Left ventricle myocardium inferior (tissue), 1 donor: ENCODE measurements around the gene DOP1B. TPM values are rescaled to one million over a fixed set of nuclear protein-coding genes. Genes with fewer than 3 reads are reported as not detected.

Experiments used
- DNase-seq: peaks from one replicate; pipeline ENCODE4 v3.0.0-alpha.2; 2020
- H3K27ac ChIP-seq: fragments of 200-600 bp; replicated peaks from 2 replicates; pipeline ENCODE4 v1.8.0; 2021
- H3K27me3 ChIP-seq: fragments of 200-600 bp; 2 replicates; pipeline ENCODE4 v1.8.0; 2021; ENCODE audit warnings: low read depth
- H3K36me3 ChIP-seq: fragments of 200-600 bp; 2 replicates; pipeline ENCODE4 v1.8.0; 2021
- H3K4me1 ChIP-seq: fragments of 200-600 bp; 2 replicates; pipeline ENCODE4 v1.8.0; 2021
- H3K4me3 ChIP-seq: fragments of 200-600 bp; 2 replicates; pipeline ENCODE4 v1.8.0; 2021; ENCODE audit warnings: mild to moderate bottlenecking, moderate library complexity
- H3K9me3 ChIP-seq: fragments of 200-600 bp; replicated peaks from 2 replicates; pipeline ENCODE4 v1.8.0; 2021
- CTCF ChIP-seq: fragments of 200-600 bp; IDR thresholded peaks from 2 replicates; pipeline ENCODE4 v1.8.0; 2021; ENCODE audit warnings: antibody characterized with exemption, mild to moderate bottlenecking, borderline replicate concordance
- intact Hi-C: fragments of 100-400 bp; cut with micrococcal nuclease; formaldehyde crosslinking; loops from one replicate; pipeline ENCODE4 v1.11.0; 2022
- total RNA-seq: library from RNA; stranded (reverse); fragmentation: NEBNext Ultra II Directional; extraction: Animal tissue kit (Norgen Biotek cat#: 25700); gene quantifications from one replicate; pipeline ENCODE4 v1.2.1, GENCODE V29; 2021
- donor health status: DM: no; HTN: yes; CAD: no; lungs with severe emphysema.

DOP1B gene
- total RNA-seq, 1 donor from 2014 or later = 13.6 TPM

- peak overlapping the region; percentile 93 for H3K27ac ChIP-seq
- H3K27me3 ChIP-seq = no peaks in the 10 kb centered on the region
- intact Hi-C loops = no loop called here
- peak; percentile 100 for DNase-seq
- H3K36me3 ChIP-seq = no peaks in the 10 kb centered on the region
- H3K4me3 ChIP-seq = peak overlapping the region; percentile 97
- peaks cover 29% of the 10 kb centered on the region for H3K4me1 ChIP-seq
- peaks cover 11% of the 10 kb centered on the region for H3K9me3 ChIP-seq
- TF ChIP-seq CTCF = no peak
Observed at GRCh38 chr21:36156339-36156814, 247 bp upstream of the DOP1B start.

- DNase-seq = no peak
- H3K4me3 ChIP-seq = no peak overlapping the region
- no peaks in the 10 kb centered on the region for H3K9me3 ChIP-seq
- H3K27me3 ChIP-seq = no peaks in the 10 kb centered on the region
- no peak overlapping the region for H3K27ac ChIP-seq
- no peak for TF ChIP-seq CTCF
- no peaks in the 10 kb centered on the region for H3K36me3 ChIP-seq
- peaks cover 44% of the 10 kb centered on the region for H3K4me1 ChIP-seq
- intact Hi-C loops = no loop called here
Observed at GRCh38 chr21:36159356-36159921, 2.8 kb downstream of the DOP1B start.

- no peak overlapping the region for H3K27ac ChIP-seq
- no peak for TF ChIP-seq CTCF
- intact Hi-C loops = no loop called here
- no peak overlapping the region for H3K4me3 ChIP-seq
- no peak for DNase-seq
- H3K9me3 ChIP-seq = no peaks in the 10 kb centered on the region
- peaks cover 39% of the 10 kb centered on the region for H3K4me1 ChIP-seq
- peaks cover 5% of the 10 kb centered on the region for H3K36me3 ChIP-seq
- no peaks in the 10 kb centered on the region for H3K27me3 ChIP-seq
Observed at GRCh38 chr21:36160850-36161178, 4.2 kb downstream of the DOP1B start.

- Histone ChIP-seq H3K27ac (no peak overlapping the region), H3K4me1 (peaks cover 26% of the 10 kb centered on the region), H3K9me3 (no peaks in the 10 kb centered on the region), H3K36me3 (peaks cover 23% of the 10 kb centered on the region), H3K27me3 (no peaks in the 10 kb centered on the region), H3K4me3 (no peak overlapping the region)
- no peak for DNase-seq
- intact Hi-C loops = no loop called here
- no peak for TF ChIP-seq CTCF
Observed at GRCh38 chr21:36162631-36163030, 6.0 kb downstream of the DOP1B start.

- Histone ChIP-seq H3K27ac (no peak overlapping the region), H3K4me3 (no peak overlapping the region), H3K27me3 (no peaks in the 10 kb centered on the region), H3K4me1 (peaks cover 20% of the 10 kb centered on the region), H3K9me3 (no peaks in the 10 kb centered on the region), H3K36me3 (peaks cover 37% of the 10 kb centered on the region)
- intact Hi-C loops = no loop called here
- TF ChIP-seq CTCF = no peak
- no peak for DNase-seq
Observed at GRCh38 chr21:36163750-36164741, 7.4 kb downstream of the DOP1B start.
